HepG2 (cell line): ENCODE measurements around the gene TEX261. TPM values are rescaled to one million over a fixed set of nuclear protein-coding genes. Genes with fewer than 3 reads are reported as not detected.

Experiments
- DNMT3B ChIP-seq: conservative IDR thresholded peaks from 2 replicates; pipeline ENCODE4 v1.6.1; 2016; ENCODE audit warnings: missing biosample characterization, control low read depth
- E2F5 ChIP-seq: sonication (generic); formaldehyde crosslinking; conservative IDR thresholded peaks from 2 replicates; pipeline ENCODE4 v1.4.0; 2020; ENCODE audit warnings: missing genetic modification reagents
- ELF3 ChIP-seq: IDR thresholded peaks from 2 replicates; pipeline ENCODE4 v1.6.1; 2016; ENCODE audit warnings: missing genetic modification reagents, missing compliant biosample characterization
- GLMP ChIP-seq: sonication (generic); formaldehyde crosslinking; IDR thresholded peaks from 2 replicates; pipeline ENCODE4 v1.9.0; 2021; ENCODE audit warnings: missing genetic modification reagents, mild to moderate bottlenecking, borderline replicate concordance
- HHEX ChIP-seq: IDR thresholded peaks from 2 replicates; pipeline ENCODE4 v1.6.1; 2016; ENCODE audit warnings: control low read depth
- HIC2 ChIP-seq: sonication (generic); formaldehyde crosslinking; IDR thresholded peaks from 2 replicates; pipeline ENCODE4 v1.9.0; 2022; ENCODE audit warnings: low read depth, missing genetic modification reagents
- HINFP ChIP-seq: sonication (generic); formaldehyde crosslinking; IDR thresholded peaks from 2 replicates; pipeline ENCODE4 v1.4.0; 2020; ENCODE audit warnings: low read depth, mild to moderate bottlenecking, missing genetic modification reagents
- MAX ChIP-seq: IDR thresholded peaks from 2 replicates; pipeline ENCODE4 v1.6.1; 2012; ENCODE audit warnings: inconsistent platforms
- MED1 ChIP-seq: sonication (generic); formaldehyde crosslinking; IDR thresholded peaks from 2 replicates; pipeline ENCODE4 v1.4.0; 2020; ENCODE audit warnings: missing genetic modification reagents
- NFRKB ChIP-seq: fragments of 450-650 bp; IDR thresholded peaks from 2 replicates; pipeline ENCODE4 v1.6.1; 2017
- RFXANK ChIP-seq: IDR thresholded peaks from 2 replicates; pipeline ENCODE4 v1.6.1; 2016
- SKI ChIP-seq: fragments of 450-650 bp; IDR thresholded peaks from one replicate; pipeline ENCODE4 v1.6.1; 2018; ENCODE audit warnings: mild to moderate bottlenecking; ENCODE audit not compliant: partially characterized antibody
- TEAD2 ChIP-seq: sonication (generic); formaldehyde crosslinking; IDR thresholded peaks from 2 replicates; pipeline ENCODE4 v1.9.0; 2021; ENCODE audit warnings: missing genetic modification reagents
- TEF ChIP-seq: sonication (generic); formaldehyde crosslinking; IDR thresholded peaks from 2 replicates; pipeline ENCODE4 v1.5.0; 2020; ENCODE audit warnings: missing genetic modification reagents
- ZBED4 ChIP-seq: sonication (generic); formaldehyde crosslinking; IDR thresholded peaks from 2 replicates; pipeline ENCODE4 v1.4.0; 2020; ENCODE audit warnings: missing genetic modification reagents, borderline replicate concordance
- ZBTB26 ChIP-seq: IDR thresholded peaks from 2 replicates; pipeline ENCODE4 v1.6.1; 2016; ENCODE audit warnings: missing compliant biosample characterization, missing genetic modification reagents, borderline replicate concordance
- ZNF274 ChIP-seq: sonication (generic); formaldehyde crosslinking; IDR thresholded peaks from 2 replicates; pipeline ENCODE4 v1.5.1; 2020; ENCODE audit warnings: mild to moderate bottlenecking, missing genetic modification reagents
- ZNF510 ChIP-seq: sonication (generic); formaldehyde crosslinking; IDR thresholded peaks from 2 replicates; pipeline ENCODE4 v1.4.0; 2020; ENCODE audit warnings: low read depth, mild to moderate bottlenecking, missing genetic modification reagents
- polyA plus RNA-seq, 8 experiments: library from polyadenylated mRNA; depleted of rRNA in 3 of 8; stranded (reverse) in 7 of 8; unstranded in 1 of 8; fragments of >200 nt; fragmentation: Illumina TruSeq in 4 of 8; extraction: Trizol in 4 of 8; gene quantifications; 2 replicates each; pipeline versions ENCODE4 v1.2.1 to v1.2.3, GENCODE V29; 2011 to 2016; ENCODE audit warnings: low read depth in 4 of 8, missing spikeins in 1 of 8, mixed read lengths in 1 of 8; ENCODE audit not compliant: insufficient read depth in 1 of 8
- total RNA-seq, 5 experiments: library from RNA; depleted of rRNA; stranded (reverse); fragments of >200 nt; fragmentation: Illumina TruSeq; extraction: Trizol; gene quantifications; 2 replicates each; pipeline ENCODE4 v1.2.3, GENCODE V29; 2016; ENCODE audit warnings: low read depth in 1 of 5

The TEX261 gene
- total and polyA plus RNA-seq, 2 of the 13 experiments (the other 11 are each of a cell fraction or from before 2014, with no cell fraction given): 43.8 to 78.7 TPM

GRCh38 chr2:70948337-70949003, 46.2 kb downstream of the TEX261 start (continued):
- TF ChIP-seq RFXANK (CRISPR knock-in tag) (0 out of 2 replicates have a peak, but pooled peaks have one; percentile 30), GLMP (CRISPR knock-in tag) (no peak), ZBTB26 (peak; percentile 75; the same call in 1 of the 2 replicates), SKI (no peak), MAX (peak; percentile 84), TEAD2 (CRISPR knock-in tag) (0 out of 2 replicates have a peak, but pooled peaks have one; percentile 59), HHEX (CRISPR knock-in tag) (no peak), DNMT3B (CRISPR knock-in tag) (0 out of 2 replicates have a peak, but pooled peaks have one; percentile 30), ZNF274 (CRISPR knock-in tag) (peak; percentile 55; the same call in 1 of the 2 replicates), MED1 (CRISPR knock-in tag) (peak; percentile 62), ZNF510 (CRISPR knock-in tag) (0 out of 2 replicates have a peak, but pooled peaks have one; percentile 54), ZBED4 (CRISPR knock-in tag) (no peak; the same call in 1 of the 2 replicates), HINFP (CRISPR knock-in tag) (peak; percentile 87), E2F5 (CRISPR knock-in tag) (0 out of 2 replicates have a peak, but pooled peaks have one; percentile 47), TEF (no peak), HIC2 (CRISPR knock-in tag) (no peak), NFRKB (no peak), ELF3 (CRISPR knock-in tag) (0 out of 2 replicates have a peak, but pooled peaks have one; percentile 14)
